Fibroblast of skin of back (primary cell): ENCODE results near the gene SULT2B1.

Experiments used
- DNase-seq: peaks from one replicate; pipeline ENCODE4 v3.0.0-alpha.2; 2013

Gene SULT2B1

DNA sequence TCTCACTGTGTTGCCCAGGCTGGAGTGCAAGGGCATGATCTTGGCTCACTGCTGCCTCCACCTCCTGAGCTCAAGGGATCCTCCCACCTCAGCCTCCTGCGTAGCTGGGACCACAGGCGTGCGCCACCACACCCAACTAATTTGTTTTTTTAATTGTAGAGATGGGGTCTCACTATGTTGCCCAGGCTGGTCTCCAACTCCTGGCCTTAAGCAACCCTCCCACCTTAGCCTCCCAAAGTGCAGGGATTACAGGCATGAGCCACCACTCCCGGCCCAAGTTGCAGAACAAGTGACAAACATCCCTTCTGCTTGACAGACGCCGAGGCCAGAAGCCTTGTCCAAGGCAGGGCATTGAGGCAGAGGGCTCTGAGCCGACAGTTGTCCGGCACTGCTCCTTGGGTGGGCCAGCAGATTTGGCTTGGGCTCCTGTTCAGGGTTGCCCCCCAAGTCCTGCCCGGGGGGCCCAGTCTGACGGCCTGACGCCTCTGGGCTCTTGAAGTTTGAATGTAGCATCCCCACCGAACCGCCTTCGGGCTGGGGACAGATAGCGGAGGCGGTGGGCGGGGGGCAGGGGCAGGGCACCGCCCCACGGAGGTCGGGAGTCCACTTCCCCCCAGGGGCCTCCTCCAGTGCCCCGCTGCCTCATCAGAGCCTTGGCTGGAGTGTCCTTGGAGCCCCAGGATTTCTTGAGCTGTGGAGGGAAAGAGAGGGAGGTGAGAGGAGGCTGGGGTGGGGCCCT, 48.9 kb downstream of the SULT2B1 start:
- no peak for DNase-seq

DNA sequence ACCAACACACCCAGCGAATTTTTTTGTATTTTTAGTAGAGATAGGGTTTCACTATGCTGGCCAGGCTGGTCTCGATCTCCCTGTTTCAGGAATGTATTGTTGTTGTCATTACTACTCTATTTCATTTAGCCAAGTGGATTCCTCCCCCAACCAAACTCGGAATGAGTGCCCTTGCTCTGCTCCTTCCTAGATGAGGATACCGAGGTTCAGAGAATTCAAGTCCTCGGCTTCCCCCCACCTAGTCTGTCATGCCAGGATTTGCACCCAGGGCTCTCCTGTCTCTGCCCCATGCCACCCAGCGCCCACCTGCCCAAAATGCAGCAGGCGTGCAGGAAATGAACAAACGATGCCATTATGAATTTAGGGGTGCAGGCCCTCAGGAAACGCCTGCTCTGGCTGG, 51.0 kb downstream of the SULT2B1 start:
- no peak for DNase-seq

- no peak for DNase-seq
Measured at GRCh38 chr19:48603449-48603848, 51.5 kb downstream of the SULT2B1 start.

- no peak for DNase-seq
Measured at GRCh38 chr19:48603850-48604249, 51.9 kb downstream of the SULT2B1 start.

DNA sequence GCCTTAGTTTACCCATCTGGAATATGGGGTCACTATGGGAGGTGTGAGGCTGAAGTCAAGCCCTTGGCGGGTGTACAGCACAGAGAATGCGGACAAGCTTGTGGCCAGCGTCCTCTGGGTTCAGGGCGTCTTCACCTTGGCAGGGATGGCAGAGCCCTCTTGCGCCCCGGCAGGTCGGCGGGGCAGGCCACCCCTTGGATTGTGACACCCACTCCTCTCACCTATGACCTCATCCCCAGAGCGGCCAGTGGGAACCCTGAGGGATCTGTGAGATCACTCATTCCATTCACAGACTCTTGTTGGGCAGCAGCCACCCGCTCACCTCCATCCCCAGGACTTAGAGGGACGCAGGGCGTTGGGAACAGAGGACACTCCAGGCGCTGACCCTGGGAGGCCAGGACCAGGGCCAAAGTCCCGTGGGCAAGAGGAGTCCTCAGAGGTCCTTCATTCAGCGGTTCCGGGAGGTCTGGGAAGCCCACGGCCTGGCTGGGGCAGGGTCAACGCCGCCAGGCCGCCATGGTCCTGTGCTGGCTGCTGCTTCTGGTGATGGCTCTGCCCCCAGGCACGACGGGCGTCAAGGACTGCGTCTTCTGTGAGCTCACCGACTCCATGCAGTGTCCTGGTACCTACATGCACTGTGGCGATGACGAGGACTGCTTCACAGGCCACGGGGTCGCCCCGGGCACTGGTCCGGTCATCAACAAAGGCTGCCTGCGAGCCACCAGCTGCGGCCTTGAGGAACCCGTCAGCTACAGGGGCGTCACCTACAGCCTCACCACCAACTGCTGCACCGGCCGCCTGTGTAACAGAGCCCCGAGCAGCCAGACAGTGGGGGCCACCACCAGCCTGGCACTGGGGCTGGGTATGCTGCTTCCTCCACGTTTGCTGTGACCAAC, 54.7 kb downstream of the SULT2B1 start, which contains the start of gene SPACA4:
Gene SPACA4, plus strand, starts transcription at position 280 of the 896 bp plus-strand sequence. Its CDS starts 237 bp downstream, at position 517.
- DNase-seq, result no peak

DNA sequence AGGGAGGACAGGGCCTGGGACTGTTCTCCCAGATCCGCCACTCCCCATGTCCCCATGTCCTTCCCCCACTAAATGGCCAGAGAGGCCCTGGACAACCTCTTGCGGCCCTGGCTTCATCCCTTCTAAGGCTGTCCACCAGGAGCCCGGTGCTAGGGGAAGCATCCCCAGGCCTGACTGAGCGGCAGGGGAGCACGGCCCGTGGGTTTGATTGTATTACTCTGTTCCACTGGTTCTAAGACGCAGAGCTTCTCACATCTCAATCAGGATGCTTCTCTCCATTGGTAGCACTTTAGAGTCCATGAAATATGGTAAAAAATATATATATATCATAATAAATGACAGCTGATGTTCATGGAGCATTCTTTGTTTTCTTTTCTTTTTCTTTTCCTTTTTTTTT, 55.4 kb downstream of the SULT2B1 start:
- no peak for DNase-seq

GRCh38 chr19:48608798-48609263, 56.9 kb downstream of the SULT2B1 start:
- DNase-seq, result peak; percentile 49

GRCh38 chr19:48609571-48610108, 57.7 kb downstream of the SULT2B1 start:
- no peak for DNase-seq

GRCh38 chr19:48611872-48612271, 59.9 kb downstream of the SULT2B1 start:
- no peak for DNase-seq

DNA sequence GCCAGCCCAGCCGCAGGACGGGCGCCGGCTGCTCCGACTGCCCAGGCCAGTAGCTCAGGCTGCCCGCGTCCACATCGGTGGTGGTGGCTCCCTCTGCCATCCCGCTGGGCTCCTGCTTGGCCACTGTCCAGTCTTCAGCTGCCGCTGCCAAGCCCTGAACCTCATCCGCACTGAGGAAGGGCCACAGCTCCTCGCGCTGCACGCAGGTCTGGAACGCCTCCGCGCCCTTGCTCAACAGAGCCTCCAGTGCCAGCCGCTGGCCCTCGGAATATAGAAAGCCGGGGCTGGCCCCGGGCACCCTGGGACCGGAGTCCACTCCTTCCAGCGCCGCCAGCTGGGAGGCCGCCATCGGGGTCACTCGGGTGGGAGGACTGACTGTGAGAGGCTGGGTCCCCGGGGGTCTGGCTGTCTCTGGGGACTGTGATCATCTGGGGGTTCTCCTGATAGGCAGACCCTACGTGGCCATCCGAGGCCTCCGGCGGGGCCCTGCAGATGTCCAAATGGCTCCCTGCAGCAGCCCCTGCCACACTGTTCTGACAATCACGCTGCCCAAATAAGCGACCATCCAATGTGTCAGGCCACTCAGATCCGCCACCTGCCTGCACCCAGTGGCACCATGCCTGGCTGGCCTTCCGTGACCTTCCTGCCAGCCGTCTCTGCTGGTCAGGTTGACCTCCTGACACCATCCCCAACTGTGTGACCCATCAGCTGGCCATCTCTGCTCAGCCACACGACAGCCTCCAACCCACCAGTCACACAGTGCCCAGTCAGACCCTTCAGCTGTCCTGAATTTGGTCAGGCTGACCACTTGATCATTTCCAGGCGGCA, 61.3 kb downstream of the SULT2B1 start:
- DNase-seq, result no peak

- no peak for DNase-seq
Measured at GRCh38 chr19:48613852-48614435, 62.0 kb downstream of the SULT2B1 start.

GRCh38 chr19:48614436-48615230, 62.7 kb downstream of the SULT2B1 start, which contains the start of gene FAM83E:
TSS of gene FAM83E (minus strand) at chr19:48615076. CDS start at chr19:48613372, 1,704 bp downstream.
- no peak for DNase-seq

DNA sequence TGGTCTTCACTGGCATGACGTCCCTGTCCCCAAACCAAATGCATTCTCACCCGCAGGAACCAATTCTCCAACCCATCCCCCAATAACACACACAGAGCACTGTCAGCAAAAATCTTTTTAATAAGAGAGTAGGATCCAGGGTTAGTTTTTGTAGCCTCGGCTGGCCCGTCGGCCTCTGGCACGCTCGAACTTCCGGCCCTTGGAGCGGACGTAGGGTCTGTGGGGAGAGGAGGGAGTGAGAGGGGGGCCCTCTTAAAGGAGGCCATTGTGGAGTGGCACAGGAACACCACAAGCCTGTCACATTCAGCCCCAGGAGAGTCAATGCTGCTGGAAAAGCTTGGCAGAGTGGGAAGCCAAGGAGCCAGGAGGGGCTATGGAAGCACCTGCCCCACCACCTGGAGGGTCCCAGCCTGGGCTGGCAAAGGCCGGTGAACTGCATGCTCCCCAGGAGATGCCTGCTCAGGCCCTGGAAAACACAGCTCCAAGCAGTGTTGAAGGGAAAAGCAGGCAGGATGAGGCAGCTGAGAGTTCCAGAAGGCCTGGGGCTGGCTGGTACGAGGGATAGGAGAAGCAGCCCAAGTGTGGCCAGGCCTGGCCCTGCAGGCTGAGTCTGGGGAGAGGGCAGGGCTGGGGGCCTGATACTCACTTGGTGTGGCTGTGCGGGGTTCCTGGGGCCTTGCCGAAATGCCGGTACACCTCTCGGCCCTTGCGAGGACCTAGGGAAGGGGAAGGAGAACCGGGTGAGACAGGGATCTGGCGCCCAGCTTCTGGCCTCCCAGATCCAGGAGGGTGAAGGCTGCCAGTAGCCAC, 63.5 kb downstream of the SULT2B1 start:
- DNase-seq, result no peak

DNA sequence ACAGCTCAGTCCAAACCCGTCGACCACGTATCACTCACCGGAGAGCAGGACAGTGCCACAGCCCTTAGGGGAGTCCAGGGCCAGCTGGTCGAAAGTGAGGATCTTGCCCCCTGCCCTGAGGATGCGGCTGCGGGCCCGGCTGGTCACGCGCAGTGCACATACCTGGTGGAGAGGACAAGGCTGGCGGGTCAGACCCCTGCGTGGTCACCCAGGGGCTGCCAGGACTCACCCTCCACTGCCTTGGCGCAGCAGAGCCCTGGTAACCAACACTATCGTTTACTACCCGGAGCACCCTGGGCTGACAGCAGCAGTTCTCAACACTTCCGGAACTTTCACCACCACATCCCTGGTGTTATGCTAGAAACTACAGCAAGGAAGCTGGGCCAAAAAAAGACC, 64.1 kb downstream of the SULT2B1 start:
- DNase-seq, result no peak

- DNase-seq, result no peak
Measured at GRCh38 chr19:48616491-48617056, 64.6 kb downstream of the SULT2B1 start.

- no peak for DNase-seq
Measured at GRCh38 chr19:48617146-48617937, 65.4 kb downstream of the SULT2B1 start.

DNA sequence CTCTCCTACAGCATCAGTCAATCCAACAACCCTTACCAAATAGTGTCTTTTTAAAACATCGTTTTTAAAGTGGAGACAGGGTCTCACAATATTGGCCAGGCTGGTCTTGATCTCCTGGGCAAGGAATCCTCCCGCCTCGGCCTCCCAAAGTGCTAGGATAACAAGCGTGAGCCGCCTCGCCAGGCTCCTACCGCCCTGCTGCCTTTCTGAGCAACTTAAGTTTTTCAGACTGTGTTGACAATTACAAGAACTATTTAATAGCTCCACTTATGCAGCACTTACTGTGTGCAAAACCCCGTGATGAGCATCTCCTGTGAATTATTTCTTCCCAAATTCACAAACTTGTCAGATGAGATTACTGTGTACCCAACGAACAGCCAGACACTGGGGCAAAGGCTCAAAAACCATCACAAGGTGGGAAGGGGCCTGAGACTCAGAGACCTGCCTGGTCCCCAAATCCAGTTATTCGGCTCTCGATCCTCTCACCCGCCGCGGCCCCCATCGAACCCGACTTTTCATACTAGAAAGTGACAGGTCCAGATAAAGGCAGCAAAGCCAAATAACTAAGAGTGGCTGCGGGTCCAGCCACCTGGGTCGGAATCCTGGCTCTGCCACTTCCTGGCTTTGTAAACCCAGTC, 66.4 kb downstream of the SULT2B1 start:
- no peak for DNase-seq
